Ecto neural progenitor cell (in vitro differentiated cells): ENCODE results near the gene ACTMAP.
A peak's percentile ranks its signal among the peaks of the same experiment; 100 is the strongest.

Experiments
- DNase-seq: peaks from one replicate; pipeline ENCODE4 v3.0.0-alpha.2; 2018; ENCODE audit warnings: low spot score

Gene ACTMAP

DNA sequence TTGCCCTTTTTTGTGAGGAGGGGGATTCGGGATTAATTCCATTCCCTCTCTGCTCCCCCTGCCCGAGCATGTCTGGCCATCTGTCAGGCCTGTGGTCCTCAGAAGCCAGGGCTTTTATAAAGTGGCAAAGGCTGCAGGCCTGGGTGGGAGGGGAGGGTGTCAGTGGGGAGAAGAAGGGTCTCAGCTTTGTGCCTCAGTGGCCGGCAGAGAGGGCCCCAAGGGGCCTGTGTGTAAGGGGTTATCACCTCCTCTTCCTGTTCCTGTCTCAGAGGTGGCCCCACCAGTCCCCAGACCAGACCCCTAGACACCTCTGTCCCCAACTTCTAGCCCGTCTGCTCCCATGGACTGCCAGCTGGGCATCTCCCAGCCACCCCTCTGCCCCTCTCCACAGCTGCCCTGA is 56.4 kb downstream of the ACTMAP start:
- DNase-seq, result no peak

DNA sequence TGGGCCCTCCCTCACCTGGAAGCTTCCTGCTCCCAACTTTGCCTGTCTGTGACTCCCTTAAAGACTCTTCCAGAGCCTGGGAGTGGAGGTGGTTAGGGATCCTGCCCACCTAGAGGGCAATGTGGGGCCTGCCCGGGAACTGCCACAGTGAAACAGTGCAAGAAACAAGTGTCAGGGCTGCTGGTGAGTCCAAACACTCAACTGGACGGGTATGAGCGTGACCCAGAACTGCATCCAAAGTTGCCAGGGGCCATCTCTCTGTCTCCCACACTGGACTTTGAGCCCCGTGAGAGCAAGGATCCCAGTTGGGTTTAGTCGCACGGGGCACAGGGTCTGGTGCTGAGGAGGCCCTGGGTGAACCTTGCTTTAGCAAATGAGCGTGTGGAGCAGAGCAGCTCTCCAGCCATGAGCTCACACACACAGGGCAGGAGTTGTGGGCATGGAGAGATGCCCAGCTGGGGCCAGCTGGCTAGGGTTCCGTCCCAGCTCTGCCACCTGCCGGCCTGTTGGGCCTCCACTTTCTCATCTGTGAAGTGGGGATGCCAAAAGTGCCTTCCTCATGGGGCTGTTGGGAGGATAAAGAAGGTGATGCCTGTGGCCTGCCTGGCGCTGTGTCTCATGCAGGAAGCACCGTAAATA is 57.0 kb downstream of the ACTMAP start:
- no peak for DNase-seq

GRCh38 chr19:40692212-40692551 is 58.1 kb downstream of the ACTMAP start:
- no peak for DNase-seq

DNA sequence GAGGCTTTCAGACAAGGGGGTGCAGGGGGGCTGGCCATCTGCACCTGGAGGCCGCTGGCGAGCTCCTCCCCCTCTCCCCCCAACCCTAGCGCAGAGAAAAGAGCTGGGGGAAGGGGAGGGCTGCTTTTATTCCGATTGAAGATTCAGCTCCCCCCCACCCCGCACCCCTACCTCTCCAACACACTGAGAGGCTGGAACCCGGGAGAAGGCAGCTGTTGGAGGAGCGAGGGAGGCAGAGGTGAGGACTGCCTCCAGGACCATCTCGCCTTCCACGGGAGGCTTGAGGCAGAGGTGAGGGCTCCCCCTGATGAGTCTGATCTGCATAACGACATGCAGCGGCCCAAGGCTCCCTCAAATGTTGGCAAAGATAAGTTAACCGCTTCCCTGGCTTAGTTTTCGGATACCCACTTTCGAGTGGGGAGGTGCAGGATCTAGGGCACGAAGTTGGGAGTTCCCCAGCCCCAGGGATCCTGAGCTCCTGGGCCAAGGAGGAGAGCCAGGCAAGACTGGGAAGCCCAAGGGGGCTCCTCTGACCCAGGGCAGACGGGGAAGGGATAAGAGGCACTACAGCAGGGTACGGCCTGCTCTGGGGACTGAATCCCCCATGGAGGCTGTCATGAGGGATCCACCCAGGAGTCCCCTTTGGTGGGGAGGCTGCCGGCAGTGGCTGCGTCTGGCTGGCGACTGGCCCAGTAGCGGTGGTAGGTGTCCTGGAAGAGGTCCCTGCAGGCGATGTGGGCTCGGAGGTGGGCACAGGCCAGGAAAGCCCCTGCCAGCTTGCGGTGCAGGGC is 58.7 kb downstream of the ACTMAP start:
- DNase-seq, result peak; percentile 57
